HepG2 (cell line): Measurements from ENCODE around the gene TTC23L. TPM values are rescaled to one million over a fixed set of nuclear protein-coding genes. Genes with fewer than 3 reads are reported as not detected.
A peak's percentile ranks its signal among the peaks of the same experiment; 100 is the strongest.

Experiments
- ARID3A ChIP-seq: IDR thresholded peaks from 2 replicates; pipeline ENCODE4 v1.6.1; 2012; ENCODE audit warnings: low read depth, low read length, improper control_type of control experiment
- DPF2 ChIP-seq: sonication (generic); formaldehyde crosslinking; IDR thresholded peaks from 2 replicates; pipeline ENCODE4 v1.4.0; 2020; ENCODE audit warnings: mild to moderate bottlenecking, low read depth, missing genetic modification reagents, borderline replicate concordance
- EED ChIP-seq: sonication (generic); formaldehyde crosslinking; IDR thresholded peaks from 2 replicates; pipeline ENCODE4 v1.5.0; 2020; ENCODE audit warnings: mild to moderate bottlenecking, missing genetic modification reagents
- FOXA1 ChIP-seq, 2 experiments: fragments of 450-650 bp in 1 of 2; sonication (generic) in 1 of 2; formaldehyde crosslinking in 1 of 2; IDR thresholded peaks; 2 replicates each; pipeline versions ENCODE4 v1.4.0 to v1.6.1; 2016 to 2020; ENCODE audit warnings: missing genetic modification reagents in 1 of 2
- IRX3 ChIP-seq: sonication (generic); formaldehyde crosslinking; IDR thresholded peaks from 2 replicates; pipeline ENCODE4 v1.8.1; 2023; ENCODE audit warnings: mild to moderate bottlenecking, low read depth, missing genetic modification reagents, borderline replicate concordance
- KMT2B ChIP-seq: IDR thresholded peaks from 2 replicates; pipeline ENCODE4 v1.6.1; 2016; ENCODE audit warnings: missing genetic modification reagents, missing compliant biosample characterization
- MIER3 ChIP-seq: IDR thresholded peaks from 2 replicates; pipeline ENCODE4 v1.6.1; 2016; ENCODE audit warnings: missing compliant biosample characterization, borderline replicate concordance
- NCOA2 ChIP-seq: sonication (generic); formaldehyde crosslinking; IDR thresholded peaks from 2 replicates; pipeline ENCODE4 v1.8.0; 2022; ENCODE audit warnings: inconsistent platforms
- POLR2G ChIP-seq: fragments of 200-400 bp; formaldehyde crosslinking; IDR thresholded peaks from 2 replicates; pipeline ENCODE4 v1.6.1; 2018; ENCODE audit warnings: mild to moderate bottlenecking, low read depth, low read length, moderate library complexity
- RCOR2 ChIP-seq: IDR thresholded peaks from 2 replicates; pipeline ENCODE4 v1.6.1; 2016; ENCODE audit warnings: missing biosample characterization, missing genetic modification reagents
- REPIN1 ChIP-seq: sonication (generic); formaldehyde crosslinking; IDR thresholded peaks from 2 replicates; pipeline ENCODE4 v1.8.0; 2022; ENCODE audit warnings: missing genetic modification reagents, low read depth, mild to moderate bottlenecking, borderline replicate concordance
- ZFYVE20 ChIP-seq: sonication (generic); formaldehyde crosslinking; IDR thresholded peaks from 2 replicates; pipeline ENCODE4 v1.8.0; 2023; ENCODE audit warnings: low read depth, mild to moderate bottlenecking, moderate library complexity, missing genetic modification reagents, borderline replicate concordance
- ZNF503 ChIP-seq: sonication (generic); formaldehyde crosslinking; IDR thresholded peaks from 2 replicates; pipeline ENCODE4 v1.4.0; 2020; ENCODE audit warnings: missing genetic modification reagents
- ZNF530 ChIP-seq: sonication (generic); formaldehyde crosslinking; IDR thresholded peaks from 2 replicates; pipeline ENCODE4 v1.5.0; 2020; ENCODE audit warnings: low read depth, mild to moderate bottlenecking, missing genetic modification reagents
- ZNF549 ChIP-seq: sonication (generic); formaldehyde crosslinking; IDR thresholded peaks from 2 replicates; pipeline ENCODE4 v1.5.0; 2020; ENCODE audit warnings: missing genetic modification reagents
- ZNF550 ChIP-seq: sonication (generic); formaldehyde crosslinking; IDR thresholded peaks from 2 replicates; pipeline ENCODE4 v1.4.0; 2020; ENCODE audit warnings: mild to moderate bottlenecking, missing genetic modification reagents, borderline replicate concordance
- ZNF629 ChIP-seq: sonication (generic); formaldehyde crosslinking; conservative IDR thresholded peaks from 2 replicates; pipeline ENCODE4 v1.5.0; 2020; ENCODE audit warnings: missing genetic modification reagents
- ZNF674 ChIP-seq: sonication (generic); formaldehyde crosslinking; IDR thresholded peaks from 2 replicates; pipeline ENCODE4 v1.5.0; 2020; ENCODE audit warnings: low read depth, mild to moderate bottlenecking, missing genetic modification reagents
- ZNF773 ChIP-seq: sonication (generic); formaldehyde crosslinking; IDR thresholded peaks from 2 replicates; pipeline ENCODE4 v1.4.0; 2020; ENCODE audit warnings: missing genetic modification reagents, borderline replicate concordance
- ZNF879 ChIP-seq: sonication (generic); formaldehyde crosslinking; IDR thresholded peaks from 2 replicates; pipeline ENCODE4 v1.8.1; 2023; ENCODE audit warnings: missing genetic modification reagents
- ZSCAN25 ChIP-seq: sonication (generic); formaldehyde crosslinking; IDR thresholded peaks from 2 replicates; pipeline ENCODE4 v1.8.0; 2022; ENCODE audit warnings: mild to moderate bottlenecking, missing genetic modification reagents
- polyA plus RNA-seq, 8 experiments: library from polyadenylated mRNA; depleted of rRNA in 3 of 8; stranded (reverse) in 7 of 8; unstranded in 1 of 8; fragments of >200 nt; fragmentation: Illumina TruSeq in 4 of 8; extraction: Trizol in 4 of 8; gene quantifications; 2 replicates each; pipeline versions ENCODE4 v1.2.1 to v1.2.3, GENCODE V29; 2011 to 2016; ENCODE audit warnings: low read depth in 4 of 8, missing spikeins in 1 of 8, mixed read lengths in 1 of 8; ENCODE audit not compliant: insufficient read depth in 1 of 8
- total RNA-seq, 5 experiments: library from RNA; depleted of rRNA; stranded (reverse); fragments of >200 nt; fragmentation: Illumina TruSeq; extraction: Trizol; gene quantifications; 2 replicates each; pipeline ENCODE4 v1.2.3, GENCODE V29; 2016; ENCODE audit warnings: low read depth in 1 of 5
- TF ChIP-seq, protein P1 (sequence below): IDR thresholded peaks from 2 replicates; pipeline ENCODE4 v1.6.1; 2018; ENCODE audit warnings: missing genetic modification reagents, mild to moderate bottlenecking, missing compliant biosample characterization
- TF ChIP-seq, protein P2 (sequence below): sonication (generic); formaldehyde crosslinking; IDR thresholded peaks from 2 replicates; pipeline ENCODE4 v1.4.0; 2020; ENCODE audit warnings: missing genetic modification reagents, mild to moderate bottlenecking, borderline replicate concordance

TTC23L gene
- total and polyA plus RNA-seq, 2 of the 13 experiments (the other 11 are each of a cell fraction or from before 2014, with no cell fraction given), result 0.37 to 1.4 TPM

GRCh38 chr5:34889394-34889793, 50.4 kb downstream of the TTC23L start (continued):
- TF ChIP-seq POLR2G (no peak), KMT2B (0 out of 2 replicates have a peak, but pooled peaks have one; percentile 25), ZNF879 (CRISPR knock-in tag) (no peak), DPF2 (CRISPR knock-in tag) (peak; percentile 86), ZNF629 (CRISPR knock-in tag) (no peak), ZNF674 (CRISPR knock-in tag) (no peak), EED (CRISPR knock-in tag) (no peak), ZFYVE20 (CRISPR knock-in tag) (no peak), IRX3 (CRISPR knock-in tag) (no peak), ZNF503 (CRISPR knock-in tag) (peak; percentile 28; the same call in 1 of the 2 replicates), REPIN1 (CRISPR knock-in tag) (peak; percentile 58; the same call in 1 of the 2 replicates), ZNF549 (CRISPR knock-in tag) (no peak), ZNF550 (CRISPR knock-in tag) (no peak), ZNF530 (CRISPR knock-in tag) (no peak), MIER3 (CRISPR knock-in tag) (peak; percentile 24; the same call in 1 of the 2 replicates), RCOR2 (peak; percentile 81), NCOA2 (CRISPR knock-in tag) (peak; percentile 57), ARID3A (peak; percentile 43; the same call in 1 of the 2 replicates), FOXA1 (IDR thresholded peaks at IDR 0.05) (no peak), FOXA1 (CRISPR knock-in tag; IDR thresholded peaks at IDR 0.05) (peak; percentile 62), ZNF773 (CRISPR knock-in tag) (no peak), ZSCAN25 (CRISPR knock-in tag) (no peak)
- TF ChIP-seq, protein P1, sequence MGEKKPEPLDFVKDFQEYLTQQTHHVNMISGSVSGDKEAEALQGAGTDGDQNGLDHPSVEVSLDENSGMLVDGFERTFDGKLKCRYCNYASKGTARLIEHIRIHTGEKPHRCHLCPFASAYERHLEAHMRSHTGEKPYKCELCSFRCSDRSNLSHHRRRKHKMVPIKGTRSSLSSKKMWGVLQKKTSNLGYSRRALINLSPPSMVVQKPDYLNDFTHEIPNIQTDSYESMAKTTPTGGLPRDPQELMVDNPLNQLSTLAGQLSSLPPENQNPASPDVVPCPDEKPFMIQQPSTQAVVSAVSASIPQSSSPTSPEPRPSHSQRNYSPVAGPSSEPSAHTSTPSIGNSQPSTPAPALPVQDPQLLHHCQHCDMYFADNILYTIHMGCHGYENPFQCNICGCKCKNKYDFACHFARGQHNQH (CRISPR knock-in tag), result peak; percentile 43; the same call in 1 of the 2 replicates
- TF ChIP-seq, protein P2, sequence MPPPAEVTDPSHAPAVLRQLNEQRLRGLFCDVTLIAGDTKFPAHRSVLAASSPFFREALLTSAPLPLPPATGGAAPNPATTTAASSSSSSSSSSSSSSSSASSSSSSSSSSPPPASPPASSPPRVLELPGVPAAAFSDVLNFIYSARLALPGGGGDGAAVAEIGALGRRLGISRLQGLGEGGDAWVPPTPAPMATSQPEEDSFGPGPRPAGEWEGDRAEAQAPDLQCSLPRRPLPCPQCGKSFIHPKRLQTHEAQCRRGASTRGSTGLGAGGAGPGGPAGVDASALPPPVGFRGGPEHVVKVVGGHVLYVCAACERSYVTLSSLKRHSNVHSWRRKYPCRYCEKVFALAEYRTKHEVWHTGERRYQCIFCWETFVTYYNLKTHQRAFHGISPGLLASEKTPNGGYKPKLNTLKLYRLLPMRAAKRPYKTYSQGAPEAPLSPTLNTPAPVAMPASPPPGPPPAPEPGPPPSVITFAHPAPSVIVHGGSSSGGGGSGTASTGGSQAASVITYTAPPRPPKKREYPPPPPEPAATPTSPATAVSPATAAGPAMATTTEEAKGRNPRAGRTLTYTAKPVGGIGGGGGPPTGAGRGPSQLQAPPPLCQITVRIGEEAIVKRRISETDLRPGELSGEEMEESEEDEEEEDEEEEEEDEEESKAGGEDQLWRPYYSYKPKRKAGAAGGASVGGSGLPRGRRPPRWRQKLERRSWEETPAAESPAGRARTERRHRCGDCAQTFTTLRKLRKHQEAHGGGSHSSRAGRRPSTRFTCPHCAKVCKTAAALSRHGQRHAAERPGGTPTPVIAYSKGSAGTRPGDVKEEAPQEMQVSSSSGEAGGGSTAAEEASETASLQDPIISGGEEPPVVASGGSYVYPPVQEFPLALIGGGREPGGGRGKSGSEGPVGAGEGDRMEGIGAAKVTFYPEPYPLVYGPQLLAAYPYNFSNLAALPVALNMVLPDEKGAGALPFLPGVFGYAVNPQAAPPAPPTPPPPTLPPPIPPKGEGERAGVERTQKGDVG (CRISPR knock-in tag), result no peak
